Endothelial cell of umbilical vein (primary cell): ENCODE data around the gene ANK2. TPM values are rescaled to one million over a fixed set of nuclear protein-coding genes. Genes with fewer than 3 reads are reported as not detected.

Source experiments
- BruUV-seq: library from RNA; stranded (reverse); fragments of 400-500 nt; replicated peaks from 2 replicates; lab custom pipeline; 2021; lab: Mats Ljungman, UMichigan
- CTCF ChIA-PET: fragments of 300-600, 350-600 bp; sonication (Branson Sonifier 250); formaldehyde crosslinking; loops from one replicate; lab custom pipeline; 2021; ENCODE audit warnings: antibody characterized with exemption, inconsistent platforms; lab: Charles Lee
- POLR2A ChIA-PET: fragments of 300-600, 350-600 bp; sonication (Branson Sonifier 250); formaldehyde crosslinking; loops from one replicate; lab custom pipeline; 2021; ENCODE audit warnings: antibody characterized with exemption, inconsistent platforms; lab: Charles Lee
- DNase-seq: peaks from one replicate; pipeline ENCODE4 v3.0.0-alpha.2; 2011; ENCODE audit warnings: low read depth, low spot score
- FAIRE-seq: peaks from 2 replicates; lab custom pipeline; 2011; peaks lifted over from hg19 to GRCh38; lab: Jason Lieb, UNC
- H2AFZ ChIP-seq: 2 replicates; pipeline ENCODE4 v1.6.0; 2012; ENCODE audit warnings: low read depth, low read length, control low read depth, inconsistent platforms
- H3K27ac ChIP-seq: 2 replicates; pipeline ENCODE4 v1.5.1; 2011; ENCODE audit warnings: low read depth, mild to moderate bottlenecking, control low read depth, low read length, moderate library complexity; ENCODE audit not compliant: insufficient read depth
- H3K27me3 ChIP-seq, 2 experiments: 2 replicates each; pipeline versions ENCODE4 v1.6.0 to v1.6.1; 2011; ENCODE audit warnings: low read length in 2 of 2, mixed read lengths in 1 of 2; ENCODE audit not compliant: control insufficient read depth in 2 of 2, insufficient read depth in 2 of 2
- H3K36me3 ChIP-seq, 2 experiments: 2 replicates in 1 of 2; 3 replicates in 1 of 2; pipeline ENCODE4 v1.5.1; 2011; ENCODE audit warnings: low read length in 2 of 2, mild to moderate bottlenecking in 1 of 2, moderate library complexity in 1 of 2; ENCODE audit not compliant: control insufficient read depth in 2 of 2, insufficient read depth in 2 of 2; ENCODE audit errors: extremely low read depth in 1 of 2
- H3K4me1 ChIP-seq: 3 replicates; pipeline ENCODE4 v1.5.1; 2011; ENCODE audit warnings: mild to moderate bottlenecking, low read length; ENCODE audit not compliant: control insufficient read depth, insufficient read depth; ENCODE audit errors: extremely low read depth
- H3K4me2 ChIP-seq: 2 replicates; pipeline ENCODE4 v1.6.1; 2011; ENCODE audit warnings: low read length, control low read depth, mixed read lengths; ENCODE audit not compliant: insufficient read depth
- H3K4me3 ChIP-seq, 3 experiments: fragments of 200-600 bp in 1 of 3; sonication (generic), shearing (Covaris generic) in 1 of 3; replicated peaks in 1 of 3; 2 replicates each; pipeline ENCODE4 v1.5.1; 2011 to 2016; ENCODE audit warnings: control low read depth in 3 of 3, low read length in 3 of 3, mild to moderate bottlenecking in 2 of 3, inconsistent platforms in 1 of 3, low read depth in 1 of 3, moderate library complexity in 1 of 3; ENCODE audit not compliant: insufficient read depth in 1 of 3
- H3K79me2 ChIP-seq: 2 replicates; pipeline ENCODE4 v1.6.0; 2012; ENCODE audit warnings: low read length, inconsistent platforms; ENCODE audit not compliant: control insufficient read depth, insufficient read depth
- H3K9ac ChIP-seq: replicated peaks from 2 replicates; pipeline ENCODE3; 2011; ENCODE audit warnings: low read length, control low read depth; ENCODE audit not compliant: insufficient read depth; ENCODE audit errors: extremely low read depth
- H3K9me1 ChIP-seq: replicated peaks from 3 replicates; pipeline ENCODE4 v1.6.0; 2011; ENCODE audit warnings: mild to moderate bottlenecking, low read length; ENCODE audit not compliant: control insufficient read depth, insufficient read depth; ENCODE audit errors: extremely low read depth
- H3K9me3 ChIP-seq: replicated peaks from 2 replicates; pipeline ENCODE4 v1.5.1; 2012; ENCODE audit warnings: low read length, inconsistent platforms; ENCODE audit not compliant: control insufficient read depth, insufficient read depth
- H4K20me1 ChIP-seq: replicated peaks from 2 replicates; pipeline ENCODE3; 2011; ENCODE audit warnings: mild to moderate bottlenecking, low read length; ENCODE audit not compliant: control insufficient read depth, insufficient read depth; ENCODE audit errors: extremely low read depth
- EZH2 ChIP-seq: IDR thresholded peaks from 2 replicates; pipeline ENCODE4 v1.6.1; 2012; ENCODE audit warnings: borderline replicate concordance, low read depth, mild to moderate bottlenecking, moderate library complexity, low read length, inconsistent platforms; ENCODE audit not compliant: severe bottlenecking
- FOS ChIP-seq: IDR thresholded peaks from 2 replicates; pipeline ENCODE4 v1.6.1; 2011; ENCODE audit warnings: mild to moderate bottlenecking, low read length, moderate library complexity, borderline replicate concordance; ENCODE audit not compliant: insufficient read depth
- GATA2 ChIP-seq: IDR thresholded peaks from 2 replicates; pipeline ENCODE4 v1.7.0; 2011; ENCODE audit warnings: low read depth, mild to moderate bottlenecking, moderate library complexity, mixed read lengths, low read length; ENCODE audit not compliant: insufficient read length, insufficient read depth
- JUN ChIP-seq: IDR thresholded peaks from 2 replicates; pipeline ENCODE4 v1.6.1; 2011; ENCODE audit warnings: borderline replicate concordance, low read depth; ENCODE audit not compliant: insufficient read length, insufficient read depth
- MYC ChIP-seq: IDR thresholded peaks from one replicate; pipeline ENCODE4 v1.6.1; 2011; ENCODE audit warnings: mild to moderate bottlenecking, low read depth, low read length
- POLR2A ChIP-seq: IDR thresholded peaks from 2 replicates; pipeline ENCODE4 v1.6.1; 2012; ENCODE audit warnings: low read depth, mild to moderate bottlenecking, control low read depth, low read length
- POLR2AphosphoS5 ChIP-seq: IDR thresholded peaks from 2 replicates; pipeline ENCODE4 v1.6.1; 2012; ENCODE audit warnings: low read depth, mild to moderate bottlenecking, control low read depth, low read length, moderate library complexity; ENCODE audit not compliant: insufficient read depth
- dilution Hi-C: fragments of 300-500 bp; cut with MboI; formaldehyde crosslinking; loops from one replicate; pipeline ENCODE4 v1.15.0; 2019; ENCODE audit warnings: low sequenced_read_pairs; ENCODE audit not compliant: extremely low pct_ligation_motif_present
- intact Hi-C: fragments of 100-400 bp; cut with micrococcal nuclease; formaldehyde crosslinking; loops from one replicate; pipeline ENCODE4 v1.10.0; 2022
- polyA plus RNA-seq, 4 experiments: library from polyadenylated mRNA; depleted of rRNA in 3 of 4; stranded (reverse) in 3 of 4; unstranded in 1 of 4; fragments of >200 nt; gene quantifications; 2 replicates each; pipeline versions ENCODE4 v1.2.1 to v1.2.3, GENCODE V29; 2011 to 2012; ENCODE audit warnings: missing spikeins in 1 of 4
- total RNA-seq: library from RNA; stranded (reverse); gene quantifications from 2 replicates; pipeline ENCODE4 v1.2.3, GENCODE V29; 2021
- TF ChIP-seq, protein P1 (sequence below), 2 donors: IDR thresholded peaks; 1 replicate in 1 of 2; 2 replicates in 1 of 2; pipeline ENCODE4 v1.5.1; 2011; ENCODE audit warnings: low read length in 2 of 2, mild to moderate bottlenecking in 2 of 2, moderate library complexity in 2 of 2, control low read depth in 1 of 2, inconsistent platforms in 1 of 2, low read depth in 1 of 2; ENCODE audit not compliant: insufficient read depth in 1 of 2; ENCODE audit errors: extremely low read depth in 1 of 2
- TF ChIP-seq, protein P2 (sequence below): IDR thresholded peaks from 2 replicates; pipeline ENCODE4 v1.6.1; 2011; ENCODE audit not compliant: insufficient read depth, insufficient read length

Gene ANK2
- total and polyA plus RNA-seq, 2 donors (not counting 3 experiments of a cell fraction or from before 2014, with no cell fraction given): not detected

DNA sequence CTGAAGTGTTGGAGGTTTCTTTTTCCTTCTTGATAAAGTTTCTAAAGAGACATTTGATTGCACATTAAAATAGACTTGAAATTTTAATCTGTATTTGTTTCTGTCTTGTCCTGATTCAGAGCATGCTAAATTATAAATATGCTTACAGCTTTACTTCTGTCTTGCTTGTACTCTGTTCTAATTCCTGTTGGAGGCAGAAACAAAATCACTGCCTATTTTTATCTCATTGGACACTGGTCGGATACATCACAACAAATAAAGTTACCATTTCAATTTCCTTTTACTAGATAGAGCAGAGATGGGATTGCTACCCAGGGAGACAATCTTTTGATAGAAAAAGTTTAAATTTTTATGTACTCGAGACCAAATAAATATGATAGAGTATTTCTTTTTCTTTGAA, 6.9 kb downstream of the ANK2 start:
- Histone ChIP-seq H3K4me1 (no peaks in the 10 kb centered on the region), H3K9me1 (peaks cover 3% of the 10 kb centered on the region), H3K36me3 (no peaks in the 10 kb centered on the region), H3K4me2 (no peak overlapping the region), H3K27me3 (no peaks in the 10 kb centered on the region), H4K20me1 (no peaks in the 10 kb centered on the region), H3K27ac (no peak overlapping the region), H3K9ac (no peak overlapping the region), H3K4me3 (no peak overlapping the region), H2AFZ (no peak overlapping the region), H3K9me3 (no peaks in the 10 kb centered on the region), H3K79me2 (no peaks in the 10 kb centered on the region)
- intact Hi-C loops: no loop called here
- DNase-seq: no peak
- dilution Hi-C loops: no loop called here
- no peak for FAIRE-seq
- ChIA-PET CTCF (no interaction called here), POLR2A (no interaction called here)
- TF ChIP-seq FOS: no peak
- no peak for TF ChIP-seq MYC
- TF ChIP-seq POLR2AphosphoS5: no peak
- no peak for TF ChIP-seq EZH2
- TF ChIP-seq GATA2: no peak
- TF ChIP-seq, protein P1, sequence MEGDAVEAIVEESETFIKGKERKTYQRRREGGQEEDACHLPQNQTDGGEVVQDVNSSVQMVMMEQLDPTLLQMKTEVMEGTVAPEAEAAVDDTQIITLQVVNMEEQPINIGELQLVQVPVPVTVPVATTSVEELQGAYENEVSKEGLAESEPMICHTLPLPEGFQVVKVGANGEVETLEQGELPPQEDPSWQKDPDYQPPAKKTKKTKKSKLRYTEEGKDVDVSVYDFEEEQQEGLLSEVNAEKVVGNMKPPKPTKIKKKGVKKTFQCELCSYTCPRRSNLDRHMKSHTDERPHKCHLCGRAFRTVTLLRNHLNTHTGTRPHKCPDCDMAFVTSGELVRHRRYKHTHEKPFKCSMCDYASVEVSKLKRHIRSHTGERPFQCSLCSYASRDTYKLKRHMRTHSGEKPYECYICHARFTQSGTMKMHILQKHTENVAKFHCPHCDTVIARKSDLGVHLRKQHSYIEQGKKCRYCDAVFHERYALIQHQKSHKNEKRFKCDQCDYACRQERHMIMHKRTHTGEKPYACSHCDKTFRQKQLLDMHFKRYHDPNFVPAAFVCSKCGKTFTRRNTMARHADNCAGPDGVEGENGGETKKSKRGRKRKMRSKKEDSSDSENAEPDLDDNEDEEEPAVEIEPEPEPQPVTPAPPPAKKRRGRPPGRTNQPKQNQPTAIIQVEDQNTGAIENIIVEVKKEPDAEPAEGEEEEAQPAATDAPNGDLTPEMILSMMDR (IDR thresholded peaks at IDR 0.05; ENCODE audit: extremely low read depth in 1 of 2, insufficient read depth in 1 of 2, low read depth in 1 of 2, low read length in 2 of 2): no peak
- no peak for TF ChIP-seq JUN
- no peak for TF ChIP-seq POLR2A
- TF ChIP-seq, protein P2, sequence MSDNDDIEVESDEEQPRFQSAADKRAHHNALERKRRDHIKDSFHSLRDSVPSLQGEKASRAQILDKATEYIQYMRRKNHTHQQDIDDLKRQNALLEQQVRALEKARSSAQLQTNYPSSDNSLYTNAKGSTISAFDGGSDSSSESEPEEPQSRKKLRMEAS: no peak
- BruUV-seq: no TSS peak
